ENCODE data around the gene B3GALT4.

Gene B3GALT4

DNA sequence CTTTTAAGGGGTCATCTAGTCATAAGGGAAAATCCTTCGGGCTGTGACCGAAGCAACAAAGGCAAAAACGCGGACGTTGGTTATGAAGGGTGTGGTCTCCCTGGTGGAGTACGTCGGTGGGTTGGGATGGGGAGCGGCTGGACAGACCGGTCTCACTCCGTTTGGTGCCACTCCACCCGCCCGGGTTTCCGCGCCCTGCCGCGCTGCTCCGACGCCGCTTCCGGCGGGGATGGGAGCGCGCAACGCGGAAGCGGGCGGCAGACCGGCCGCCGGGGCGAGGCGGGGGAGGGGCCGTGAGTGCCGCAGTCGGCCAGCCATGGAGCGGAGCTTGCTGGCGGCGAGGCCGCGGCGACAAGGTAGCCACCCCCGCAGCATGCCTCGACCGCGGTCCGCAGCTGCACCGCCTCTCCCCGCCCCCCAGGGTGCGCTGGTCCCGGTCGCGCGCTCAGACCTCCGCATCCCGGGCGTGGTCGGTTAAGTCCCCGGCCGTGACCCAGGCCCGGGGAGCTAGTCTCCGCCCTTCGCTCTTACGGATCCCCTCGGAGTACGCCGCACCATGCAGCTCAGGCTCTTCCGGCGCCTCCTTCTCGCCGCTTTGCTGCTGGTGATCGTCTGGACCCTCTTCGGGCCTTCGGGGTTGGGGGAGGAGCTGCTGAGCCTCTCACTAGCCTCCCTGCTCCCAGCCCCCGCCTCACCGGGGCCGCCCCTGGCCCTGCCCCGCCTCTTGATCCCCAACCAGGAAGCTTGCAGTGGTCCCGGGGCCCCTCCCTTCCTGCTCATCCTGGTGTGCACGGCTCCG is at the start of gene B3GALT4 (continued):
- TF ChIP-seq ZNF184 (tag by site-specific recombination; IDR thresholded peaks at IDR 0.05) (peak; percentile 44; the same call in 1 of the 2 replicates), ZNF76 (tag by site-specific recombination; IDR thresholded peaks at IDR 0.05; ENCODE audit: borderline replicate concordance, low read depth) (no peak; the same call in 1 of the 2 replicates), ZNF169 (tag by site-specific recombination; IDR thresholded peaks at IDR 0.05) (no peak), GLIS2 (tag by site-specific recombination; IDR thresholded peaks at IDR 0.05) (peak; percentile 89; the same call in 1 of the 2 replicates), ZBTB8A (tag by site-specific recombination; IDR thresholded peaks at IDR 0.05) (no peak), ZNF311 (tag by site-specific recombination; IDR thresholded peaks at IDR 0.05; ENCODE audit: borderline replicate concordance) (no peak), ZNF692 (tag by site-specific recombination; IDR thresholded peaks at IDR 0.05) (peak; percentile 78), ZNF10 (tag by site-specific recombination; IDR thresholded peaks at IDR 0.05) (no peak), ZNF747 (tag by site-specific recombination; IDR thresholded peaks at IDR 0.05) (no peak), KLF8 (tag by site-specific recombination; IDR thresholded peaks at IDR 0.05) (peak; percentile 87), KLF10 (tag by site-specific recombination; IDR thresholded peaks at IDR 0.05) (peak; percentile 87), ZNF585B (tag by site-specific recombination; IDR thresholded peaks at IDR 0.05) (no peak), GLI2 (tag by site-specific recombination; IDR thresholded peaks at IDR 0.05; ENCODE audit: borderline replicate concordance, low read depth) (no peak), ZNF26 (tag by site-specific recombination; IDR thresholded peaks at IDR 0.05) (no peak), HOXD13 (CRISPR knock-in tag; IDR thresholded peaks at IDR 0.05; ENCODE audit: borderline replicate concordance) (no peak), SP2 (tag by site-specific recombination; IDR thresholded peaks at IDR 0.05) (peak; percentile 86), ZBTB48 (tag by site-specific recombination; IDR thresholded peaks at IDR 0.05) (peak; percentile 56), ZNF623 (tag by site-specific recombination; IDR thresholded peaks at IDR 0.05) (no peak; the same call in 1 of the 2 replicates), ZNF280D (tag by site-specific recombination; IDR thresholded peaks at IDR 0.05) (no peak)
- TF ChIP-seq, protein P1, sequence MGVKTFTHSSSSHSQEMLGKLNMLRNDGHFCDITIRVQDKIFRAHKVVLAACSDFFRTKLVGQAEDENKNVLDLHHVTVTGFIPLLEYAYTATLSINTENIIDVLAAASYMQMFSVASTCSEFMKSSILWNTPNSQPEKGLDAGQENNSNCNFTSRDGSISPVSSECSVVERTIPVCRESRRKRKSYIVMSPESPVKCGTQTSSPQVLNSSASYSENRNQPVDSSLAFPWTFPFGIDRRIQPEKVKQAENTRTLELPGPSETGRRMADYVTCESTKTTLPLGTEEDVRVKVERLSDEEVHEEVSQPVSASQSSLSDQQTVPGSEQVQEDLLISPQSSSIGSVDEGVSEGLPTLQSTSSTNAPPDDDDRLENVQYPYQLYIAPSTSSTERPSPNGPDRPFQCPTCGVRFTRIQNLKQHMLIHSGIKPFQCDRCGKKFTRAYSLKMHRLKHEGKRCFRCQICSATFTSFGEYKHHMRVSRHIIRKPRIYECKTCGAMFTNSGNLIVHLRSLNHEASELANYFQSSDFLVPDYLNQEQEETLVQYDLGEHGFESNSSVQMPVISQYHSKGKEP (tag by site-specific recombination; IDR thresholded peaks at IDR 0.05): peak; percentile 81
- TF ChIP-seq, protein P2, sequence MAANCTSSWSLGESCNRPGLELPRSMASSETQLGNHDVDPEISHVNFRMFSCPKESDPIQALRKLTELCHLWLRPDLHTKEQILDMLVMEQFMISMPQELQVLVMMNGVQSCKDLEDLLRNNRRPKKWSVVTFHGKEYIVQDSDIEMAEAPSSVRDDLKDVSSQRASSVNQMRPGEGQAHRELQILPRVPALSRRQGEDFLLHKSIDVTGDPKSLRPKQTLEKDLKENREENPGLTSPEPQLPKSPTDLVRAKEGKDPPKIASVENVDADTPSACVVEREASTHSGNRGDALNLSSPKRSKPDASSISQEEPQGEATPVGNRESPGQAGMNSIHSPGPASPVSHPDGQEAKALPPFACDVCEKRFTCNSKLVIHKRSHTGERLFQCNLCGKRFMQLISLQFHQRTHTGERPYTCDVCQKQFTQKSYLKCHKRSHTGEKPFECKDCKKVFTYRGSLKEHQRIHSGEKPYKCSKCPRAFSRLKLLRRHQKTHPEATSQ (tag by site-specific recombination; IDR thresholded peaks at IDR 0.05): peak; percentile 72; the same call in 1 of the 2 replicates
- TF ChIP-seq, protein P3, sequence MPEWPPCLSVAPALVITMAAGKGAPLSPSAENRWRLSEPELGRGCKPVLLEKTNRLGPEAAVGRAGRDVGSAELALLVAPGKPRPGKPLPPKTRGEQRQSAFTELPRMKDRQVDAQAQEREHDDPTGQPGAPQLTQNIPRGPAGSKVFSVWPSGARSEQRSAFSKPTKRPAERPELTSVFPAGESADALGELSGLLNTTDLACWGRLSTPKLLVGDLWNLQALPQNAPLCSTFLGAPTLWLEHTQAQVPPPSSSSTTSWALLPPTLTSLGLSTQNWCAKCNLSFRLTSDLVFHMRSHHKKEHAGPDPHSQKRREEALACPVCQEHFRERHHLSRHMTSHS (tag by site-specific recombination; IDR thresholded peaks at IDR 0.05): no peak
- TF ChIP-seq, protein P4, sequence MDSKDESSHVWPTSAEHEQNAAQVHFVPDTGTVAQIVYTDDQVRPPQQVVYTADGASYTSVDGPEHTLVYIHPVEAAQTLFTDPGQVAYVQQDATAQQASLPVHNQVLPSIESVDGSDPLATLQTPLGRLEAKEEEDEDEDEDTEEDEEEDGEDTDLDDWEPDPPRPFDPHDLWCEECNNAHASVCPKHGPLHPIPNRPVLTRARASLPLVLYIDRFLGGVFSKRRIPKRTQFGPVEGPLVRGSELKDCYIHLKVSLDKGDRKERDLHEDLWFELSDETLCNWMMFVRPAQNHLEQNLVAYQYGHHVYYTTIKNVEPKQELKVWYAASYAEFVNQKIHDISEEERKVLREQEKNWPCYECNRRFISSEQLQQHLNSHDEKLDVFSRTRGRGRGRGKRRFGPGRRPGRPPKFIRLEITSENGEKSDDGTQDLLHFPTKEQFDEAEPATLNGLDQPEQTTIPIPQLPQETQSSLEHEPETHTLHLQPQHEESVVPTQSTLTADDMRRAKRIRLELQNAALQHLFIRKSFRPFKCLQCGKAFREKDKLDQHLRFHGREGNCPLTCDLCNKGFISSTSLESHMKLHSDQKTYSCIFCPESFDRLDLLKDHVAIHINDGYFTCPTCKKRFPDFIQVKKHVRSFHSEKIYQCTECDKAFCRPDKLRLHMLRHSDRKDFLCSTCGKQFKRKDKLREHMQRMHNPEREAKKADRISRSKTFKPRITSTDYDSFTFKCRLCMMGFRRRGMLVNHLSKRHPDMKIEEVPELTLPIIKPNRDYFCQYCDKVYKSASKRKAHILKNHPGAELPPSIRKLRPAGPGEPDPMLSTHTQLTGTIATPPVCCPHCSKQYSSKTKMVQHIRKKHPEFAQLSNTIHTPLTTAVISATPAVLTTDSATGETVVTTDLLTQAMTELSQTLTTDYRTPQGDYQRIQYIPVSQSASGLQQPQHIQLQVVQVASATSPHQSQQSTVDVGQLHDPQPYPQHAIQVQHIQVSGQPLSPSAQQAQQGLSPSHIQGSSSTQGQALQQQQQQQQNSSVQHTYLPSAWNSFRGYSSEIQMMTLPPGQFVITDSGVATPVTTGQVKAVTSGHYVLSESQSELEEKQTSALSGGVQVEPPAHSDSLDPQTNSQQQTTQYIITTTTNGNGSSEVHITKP (tag by site-specific recombination; IDR thresholded peaks at IDR 0.05): peak; percentile 75
- TF ChIP-seq, protein P5, sequence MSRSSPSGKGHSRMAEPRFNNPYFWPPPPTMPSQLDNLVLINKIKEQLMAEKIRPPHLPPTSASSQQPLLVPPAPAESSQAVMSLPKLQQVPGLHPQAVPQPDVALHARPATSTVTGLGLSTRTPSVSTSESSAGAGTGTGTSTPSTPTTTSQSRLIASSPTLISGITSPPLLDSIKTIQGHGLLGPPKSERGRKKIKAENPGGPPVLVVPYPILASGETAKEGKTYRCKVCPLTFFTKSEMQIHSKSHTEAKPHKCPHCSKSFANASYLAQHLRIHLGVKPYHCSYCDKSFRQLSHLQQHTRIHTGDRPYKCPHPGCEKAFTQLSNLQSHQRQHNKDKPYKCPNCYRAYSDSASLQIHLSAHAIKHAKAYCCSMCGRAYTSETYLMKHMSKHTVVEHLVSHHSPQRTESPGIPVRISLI (tag by site-specific recombination; IDR thresholded peaks at IDR 0.05): no peak
